ENCODE data around the gene GAREM1. TPM values are rescaled to one million over a fixed set of nuclear protein-coding genes. Genes with fewer than 3 reads are reported as not detected.
A peak's percentile ranks its signal among the peaks of the same experiment; 100 is the strongest.

The GAREM1 gene
- total and polyA plus RNA-seq, 2 experiments from 2014 or later, result 6.9 to 7.1 TPM

GRCh38 chr18:32358075-32358474 lies 112.6 kb downstream of the GAREM1 start:
- WGBS (ENCODE audit: low lambda C conversion rate, missing lambda C conversion rate), result 82% methylated on average over 8 of the region's 8 CpGs
- Histone ChIP-seq H3K9me2 (replicated peaks; ENCODE audit: insufficient read depth) (no peaks in the 10 kb centered on the region), H3K36me3 (replicated peaks; ENCODE audit: insufficient read depth, low read depth) (no peaks in the 10 kb centered on the region)

DNA sequence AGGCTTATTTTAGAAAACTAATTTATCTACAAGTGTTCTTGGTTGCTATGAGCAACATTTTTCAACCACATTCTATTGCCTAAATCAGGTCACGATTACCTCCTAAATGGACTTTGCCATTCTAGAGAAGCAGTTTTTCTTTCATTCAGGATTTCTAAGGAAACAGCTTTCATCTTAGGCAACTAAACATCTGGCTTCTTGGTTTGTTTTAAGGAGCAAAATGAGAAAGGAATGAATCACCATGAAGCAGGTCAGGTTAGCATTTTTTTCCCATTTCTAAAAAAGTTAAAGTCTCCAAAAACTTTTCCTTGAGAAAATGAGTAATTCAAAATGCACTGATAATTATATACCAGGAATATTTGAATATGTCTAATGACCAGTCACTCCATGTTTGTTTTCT lies 114.8 kb downstream of the GAREM1 start:
- H3K27ac ChIP-seq, result peak overlapping the region; percentile 13
- H3K4me2 ChIP-seq, result no peak overlapping the region
- H3K79me2 ChIP-seq, result no peaks in the 10 kb centered on the region
- H3K4me3 ChIP-seq, result no peak overlapping the region
- no peaks in the 10 kb centered on the region for H3K36me3 ChIP-seq (replicated peaks; ENCODE audit: insufficient read depth, low read depth)
- H4K20me1 ChIP-seq (ENCODE audit: insufficient read depth, poor library complexity, severe bottlenecking), result no peaks in the 10 kb centered on the region
- no peaks in the 10 kb centered on the region for H3K9me3 ChIP-seq (ENCODE audit: low read depth)
- 66% methylated on average over 1 of the region's 1 CpG for WGBS (ENCODE audit: low lambda C conversion rate, missing lambda C conversion rate)
- H3K9me2 ChIP-seq (replicated peaks; ENCODE audit: insufficient read depth), result no peaks in the 10 kb centered on the region
- H3K4me1 ChIP-seq (ENCODE audit: insufficient read depth), result peaks cover 6% of the 10 kb centered on the region
- DNase-seq (ENCODE audit: low spot score), result no peak
- TF ChIP-seq EZH2 (IDR thresholded peaks at IDR 0.05; ENCODE audit: borderline replicate concordance) (no peak), CTCF (IDR thresholded peaks at IDR 0.05; ENCODE audit: poor library complexity) (no peak), EZH2phosphoT487 (IDR thresholded peaks at IDR 0.05; ENCODE audit: low read depth, severe bottlenecking, unreplicated experiment) (no peak)
- H2AFZ ChIP-seq, result no peak overlapping the region
- H3K27me3 ChIP-seq, result no peaks in the 10 kb centered on the region

More at GRCh38 chr18:32358075-32358474, 112.6 kb downstream of the GAREM1 start:
- DNase-seq (ENCODE audit: low spot score), result no peak
- Histone ChIP-seq H3K4me1 (ENCODE audit: insufficient read depth) (peaks cover 6% of the 10 kb centered on the region), H4K20me1 (ENCODE audit: insufficient read depth, poor library complexity, severe bottlenecking) (no peaks in the 10 kb centered on the region), H3K4me2 (no peak overlapping the region), H3K27me3 (no peaks in the 10 kb centered on the region), H2AFZ (no peak overlapping the region), H3K79me2 (no peaks in the 10 kb centered on the region), H3K9me3 (ENCODE audit: low read depth) (no peaks in the 10 kb centered on the region), H3K27ac (no peak overlapping the region), H3K4me3 (no peak overlapping the region)
- no peak for TF ChIP-seq EZH2phosphoT487 (IDR thresholded peaks at IDR 0.05; ENCODE audit: low read depth, severe bottlenecking, unreplicated experiment)
- no peak for TF ChIP-seq CTCF (IDR thresholded peaks at IDR 0.05; ENCODE audit: poor library complexity)
- TF ChIP-seq EZH2 (IDR thresholded peaks at IDR 0.05; ENCODE audit: borderline replicate concordance), result no peak

DNA sequence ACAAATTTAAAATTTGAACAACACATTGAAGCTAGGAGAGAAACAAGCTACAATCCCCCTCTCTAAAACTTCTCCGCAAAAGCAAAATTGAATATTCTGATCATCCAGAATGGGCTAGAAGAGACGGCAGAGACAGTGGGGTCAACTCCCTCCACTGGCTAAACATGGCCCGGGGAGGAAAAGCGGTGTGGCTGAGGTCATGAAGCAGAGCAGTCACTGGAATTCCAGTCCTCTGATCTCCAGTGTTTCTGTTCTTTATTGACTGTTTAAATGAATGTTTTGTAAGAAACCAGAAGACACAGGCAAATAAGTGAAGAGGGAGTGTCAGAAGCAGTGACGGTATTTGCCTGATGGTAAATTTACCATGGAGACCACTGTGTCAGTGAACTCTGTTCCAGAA lies 116.2 kb downstream of the GAREM1 start:
- H3K4me1 ChIP-seq (ENCODE audit: insufficient read depth), result peaks cover 15% of the 10 kb centered on the region

More for the DNA sequence above, 116.2 kb downstream of the GAREM1 start:
- no peak for DNase-seq (ENCODE audit: low spot score)
- no peak overlapping the region for H3K4me3 ChIP-seq
- no peaks in the 10 kb centered on the region for H3K27me3 ChIP-seq
- WGBS (ENCODE audit: low lambda C conversion rate, missing lambda C conversion rate), result 83% methylated on average over 5 of the region's 5 CpGs
- no peaks in the 10 kb centered on the region for H3K36me3 ChIP-seq (replicated peaks; ENCODE audit: insufficient read depth, low read depth)
- no peaks in the 10 kb centered on the region for H4K20me1 ChIP-seq (ENCODE audit: insufficient read depth, poor library complexity, severe bottlenecking)
- H3K4me2 ChIP-seq, result no peak overlapping the region
- no peak overlapping the region for H2AFZ ChIP-seq
- H3K9me3 ChIP-seq (ENCODE audit: low read depth), result no peaks in the 10 kb centered on the region
- no peaks in the 10 kb centered on the region for H3K9me2 ChIP-seq (replicated peaks; ENCODE audit: insufficient read depth)
- TF ChIP-seq EZH2 (IDR thresholded peaks at IDR 0.05; ENCODE audit: borderline replicate concordance), result no peak
- TF ChIP-seq EZH2phosphoT487 (IDR thresholded peaks at IDR 0.05; ENCODE audit: low read depth, severe bottlenecking, unreplicated experiment), result no peak
- no peak for TF ChIP-seq CTCF (IDR thresholded peaks at IDR 0.05; ENCODE audit: poor library complexity)
- H3K27ac ChIP-seq, result no peak overlapping the region
- no peaks in the 10 kb centered on the region for H3K79me2 ChIP-seq
